ENCODE measurements around the gene NHERF1.

- no peak for TF ChIP-seq EP300 (IDR thresholded peaks at IDR 0.05)
- TF ChIP-seq POLR2AphosphoS5 (IDR thresholded peaks at IDR 0.05) = no peak
Observed at GRCh38 chr17:74769856-74770497, 21.5 kb downstream of the NHERF1 start.

All from gastroesophageal sphincter (tissue), 2 donors.